Calu3 (cell line): Measurements from ENCODE around the gene DACT2. TPM values are rescaled to one million over a fixed set of nuclear protein-coding genes. Genes with fewer than 3 reads are reported as not detected.
"Not testable (repeated sequence)": the region's sequence is repeated elsewhere in the genome, so short reads cannot be mapped to it uniquely, and the experiment has no call there.

Experiments
- BruUV-seq: library from RNA; stranded (reverse); fragments of 400-500 nt; replicated peaks from 2 replicates; lab custom pipeline; 2021; lab: Mats Ljungman, UMichigan
- CTCF ChIA-PET: fragments of 300-600 bp; sonication (Branson Sonifier 250); formaldehyde crosslinking; loops from one replicate; lab custom pipeline; 2022; ENCODE audit warnings: antibody characterized with exemption; lab: Charles Lee
- DNase-seq: peaks from one replicate; pipeline ENCODE4 v3.0.0; 2022
- H3K27ac Mint-ChIP-seq: one replicate; pipeline ENCODE4 v1.8.0; 2022; ENCODE audit warnings: mixed read lengths; ENCODE audit not compliant: unreplicated experiment
- H3K27me3 Mint-ChIP-seq: one replicate; pipeline ENCODE4 v1.8.0; 2022; ENCODE audit warnings: mixed read lengths; ENCODE audit not compliant: unreplicated experiment
- H3K36me3 Mint-ChIP-seq: one replicate; pipeline ENCODE4 v1.8.0; 2022; ENCODE audit warnings: mild to moderate bottlenecking, moderate library complexity, mixed read lengths; ENCODE audit not compliant: insufficient read depth, unreplicated experiment
- H3K4me1 Mint-ChIP-seq: one replicate; pipeline ENCODE4 v1.8.0; 2022; ENCODE audit warnings: mild to moderate bottlenecking, low read depth, mixed read lengths; ENCODE audit not compliant: unreplicated experiment
- H3K4me3 Mint-ChIP-seq: one replicate; pipeline ENCODE4 v1.8.0; 2022; ENCODE audit warnings: mild to moderate bottlenecking, low read depth, moderate library complexity, mixed read lengths; ENCODE audit not compliant: unreplicated experiment
- H3K9me3 Mint-ChIP-seq: one replicate; pipeline ENCODE4 v1.8.0; 2022; ENCODE audit warnings: low read depth, mixed read lengths; ENCODE audit not compliant: unreplicated experiment
- CTCF ChIP-seq: fragments of 200-600 bp; IDR thresholded peaks from one replicate; pipeline ENCODE4 v1.8.0; 2022; ENCODE audit warnings: antibody characterized with exemption; ENCODE audit not compliant: unreplicated experiment
- intact Hi-C: fragments of 100-400 bp; cut with micrococcal nuclease; formaldehyde crosslinking; loops from one replicate; pipeline ENCODE4 v1.10.0; 2022; ENCODE audit not compliant: unreplicated experiment
- total RNA-seq: library from RNA; stranded (reverse); gene quantifications from 2 replicates; pipeline ENCODE4 v1.2.3, GENCODE V29; 2022

DACT2 gene
- total RNA-seq, 1 experiment from 2014 or later, result not detected

- Mint-ChIP-seq H3K27me3 (peaks cover 35% of the 10 kb centered on the region), H3K4me1 (peaks cover 19% of the 10 kb centered on the region), H3K9me3 (no peaks in the 10 kb centered on the region), H3K27ac (no peak overlapping the region), H3K4me3 (no peak overlapping the region), H3K36me3 (no peaks in the 10 kb centered on the region)
- BruUV-seq, result no TSS peak
- TF ChIP-seq CTCF, result no peak
- intact Hi-C loops, result no loop called here
- no peak for DNase-seq
- CTCF ChIA-PET, result no interaction called here
These were observed 46.9 kb downstream of the DACT2 start for GRCh38 chr6:168272415-168273325.

DNA sequence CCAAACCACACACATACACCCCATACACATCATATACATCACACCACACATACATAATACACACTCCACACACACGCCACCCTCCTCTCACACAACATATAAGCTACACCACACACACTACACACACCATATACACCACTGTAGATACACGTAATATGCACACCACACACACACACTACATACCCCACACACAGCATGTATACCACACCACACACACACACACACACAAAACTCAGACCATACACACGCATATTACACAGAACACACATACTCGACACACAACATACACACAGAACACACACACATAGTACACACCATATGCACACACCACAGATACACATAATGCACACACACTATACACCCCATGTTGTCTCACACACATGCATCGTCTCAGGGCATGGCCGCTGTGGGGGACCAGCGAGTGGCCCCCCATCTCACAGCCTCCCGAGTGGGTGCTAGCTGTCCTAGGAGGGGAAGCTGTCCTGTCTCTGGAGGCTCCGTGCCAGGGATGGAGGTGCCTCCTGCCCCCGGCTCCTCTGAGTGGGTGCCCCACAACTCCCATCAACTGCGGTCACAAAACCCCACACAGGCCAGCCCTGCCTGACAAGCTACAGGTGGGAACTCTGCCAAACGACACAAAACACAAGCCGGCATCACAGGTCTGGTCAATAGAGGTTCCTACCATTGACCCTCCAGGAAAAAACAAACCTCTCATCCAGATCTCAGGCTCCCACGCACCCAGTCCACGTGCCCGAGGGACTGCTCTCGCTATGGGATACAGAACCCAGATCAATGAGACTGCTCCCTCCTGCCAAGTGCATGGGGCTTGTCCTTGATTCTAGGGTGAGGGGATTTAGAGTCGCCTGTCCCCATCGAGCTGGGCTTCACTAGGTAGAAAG is 49.1 kb downstream of the DACT2 start:
- intact Hi-C loops, result no loop called here
- Mint-ChIP-seq H3K9me3 (no peaks in the 10 kb centered on the region), H3K27ac (no peak overlapping the region), H3K4me1 (peaks cover 30% of the 10 kb centered on the region), H3K4me3 (no peak overlapping the region), H3K36me3 (no peaks in the 10 kb centered on the region), H3K27me3 (peaks cover 53% of the 10 kb centered on the region)
- no peak for TF ChIP-seq CTCF
- DNase-seq, result no peak
- BruUV-seq, result no TSS peak
- CTCF ChIA-PET, result interaction anchor here (0.6 kb wide), 1 partner anchor 112 kb away, joined by 3 read pairs; no protein-coding TSS in a partner anchor

- H3K36me3 Mint-ChIP-seq, result no peaks in the 10 kb centered on the region
- H3K4me3 Mint-ChIP-seq, result no peak overlapping the region
- intact Hi-C loops, result no loop called here
- no peak for TF ChIP-seq CTCF
- CTCF ChIA-PET, result no interaction called here
- no TSS peak for BruUV-seq
- DNase-seq, result no peak
- H3K9me3 Mint-ChIP-seq, result no peaks in the 10 kb centered on the region
- peaks cover 23% of the 10 kb centered on the region for H3K4me1 Mint-ChIP-seq
- peaks cover 61% of the 10 kb centered on the region for H3K27me3 Mint-ChIP-seq
- H3K27ac Mint-ChIP-seq, result no peak overlapping the region
These were observed 49.9 kb downstream of the DACT2 start for GRCh38 chr6:168269455-168270243.

DNA sequence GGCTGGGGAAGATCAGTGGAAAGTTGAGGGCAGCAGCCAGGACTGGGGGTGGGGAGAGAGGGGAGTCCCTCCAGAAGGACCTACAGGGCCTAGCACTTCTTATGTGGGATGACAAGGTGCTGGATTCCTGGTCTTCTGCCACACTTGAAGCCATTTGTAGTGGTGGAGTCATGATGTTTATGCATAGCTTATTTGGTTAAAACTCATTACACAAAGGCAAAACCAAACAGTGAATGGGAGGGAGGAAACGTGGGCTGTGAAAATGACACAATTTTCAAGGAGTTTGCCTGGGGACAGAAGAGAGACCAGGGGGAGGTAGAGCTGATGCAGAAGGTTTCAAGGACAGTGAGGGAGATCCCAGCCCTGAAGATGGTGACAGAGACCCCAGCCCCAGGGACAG is 50.8 kb downstream of the DACT2 start:
- intact Hi-C loops, result no loop called here
- H3K36me3 Mint-ChIP-seq, result no peaks in the 10 kb centered on the region
- CTCF ChIA-PET, result no interaction called here
- H3K27ac Mint-ChIP-seq, result no peak overlapping the region
- no TSS peak for BruUV-seq
- H3K4me1 Mint-ChIP-seq, result peaks cover 19% of the 10 kb centered on the region
- H3K4me3 Mint-ChIP-seq, result no peak overlapping the region
- no peak for DNase-seq
- H3K27me3 Mint-ChIP-seq, result peaks cover 62% of the 10 kb centered on the region
- H3K9me3 Mint-ChIP-seq, result no peaks in the 10 kb centered on the region
- TF ChIP-seq CTCF, result no peak

- H3K27ac Mint-ChIP-seq, DNase-seq, H3K9me3 Mint-ChIP-seq, CTCF ChIA-PET, intact Hi-C loops, BruUV-seq, H3K4me3 Mint-ChIP-seq, H3K36me3 Mint-ChIP-seq: not testable (repeated sequence)
- Mint-ChIP-seq H3K27me3 (peaks cover 62% of the 10 kb centered on the region), H3K4me1 (peaks cover 19% of the 10 kb centered on the region)
These were observed 51.8 kb downstream of the DACT2 start for GRCh38 chr6:168267779-168268178.
